ENCODE data around the gene CSNK1E.

DNA sequence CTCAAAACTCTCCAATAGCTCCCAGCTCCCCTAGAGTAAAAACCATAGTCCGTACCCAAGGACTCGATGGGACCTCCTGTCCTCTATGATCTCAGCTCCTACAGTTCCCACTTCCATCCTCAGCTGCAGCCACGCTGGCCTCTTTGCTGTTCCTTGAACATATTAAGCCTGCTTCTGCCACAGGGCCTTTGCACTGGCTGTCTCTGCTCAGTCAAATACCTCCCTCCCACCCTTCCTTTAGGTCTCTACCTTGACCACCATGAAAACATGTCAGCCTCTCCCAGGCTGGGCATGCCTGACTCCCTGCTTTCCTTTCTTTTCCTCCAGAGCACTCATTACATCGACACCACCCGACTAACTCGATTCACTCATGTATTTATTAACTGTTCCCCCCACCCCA is 69.0 kb downstream of the CSNK1E start:
- TF ChIP-seq, protein P1, sequence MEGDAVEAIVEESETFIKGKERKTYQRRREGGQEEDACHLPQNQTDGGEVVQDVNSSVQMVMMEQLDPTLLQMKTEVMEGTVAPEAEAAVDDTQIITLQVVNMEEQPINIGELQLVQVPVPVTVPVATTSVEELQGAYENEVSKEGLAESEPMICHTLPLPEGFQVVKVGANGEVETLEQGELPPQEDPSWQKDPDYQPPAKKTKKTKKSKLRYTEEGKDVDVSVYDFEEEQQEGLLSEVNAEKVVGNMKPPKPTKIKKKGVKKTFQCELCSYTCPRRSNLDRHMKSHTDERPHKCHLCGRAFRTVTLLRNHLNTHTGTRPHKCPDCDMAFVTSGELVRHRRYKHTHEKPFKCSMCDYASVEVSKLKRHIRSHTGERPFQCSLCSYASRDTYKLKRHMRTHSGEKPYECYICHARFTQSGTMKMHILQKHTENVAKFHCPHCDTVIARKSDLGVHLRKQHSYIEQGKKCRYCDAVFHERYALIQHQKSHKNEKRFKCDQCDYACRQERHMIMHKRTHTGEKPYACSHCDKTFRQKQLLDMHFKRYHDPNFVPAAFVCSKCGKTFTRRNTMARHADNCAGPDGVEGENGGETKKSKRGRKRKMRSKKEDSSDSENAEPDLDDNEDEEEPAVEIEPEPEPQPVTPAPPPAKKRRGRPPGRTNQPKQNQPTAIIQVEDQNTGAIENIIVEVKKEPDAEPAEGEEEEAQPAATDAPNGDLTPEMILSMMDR (IDR thresholded peaks at IDR 0.05 in 4 of 5, conservative IDR thresholded peaks at IDR 0.05 in 1 of 5): no peak
- no peak for TF ChIP-seq POLR2A (IDR thresholded peaks at IDR 0.05)

Data from gastrocnemius medialis (tissue), 4 donors.